Endothelial cell (in vitro differentiated cells): ENCODE results near the gene RASAL2. TPM values are rescaled to one million over a fixed set of nuclear protein-coding genes. Genes with fewer than 3 reads are reported as not detected.

Experiments
- DNase-seq: peaks from one replicate; pipeline ENCODE4 v3.0.0; 2021; ENCODE audit warnings: low spot score
- H3K27ac Mint-ChIP-seq: one replicate; pipeline ENCODE4 v1.8.0; 2021; ENCODE audit warnings: mixed read lengths, inconsistent platforms; ENCODE audit not compliant: unreplicated experiment
- H3K27me3 Mint-ChIP-seq: one replicate; pipeline ENCODE4 v1.8.0; 2021; ENCODE audit warnings: mild to moderate bottlenecking, moderate library complexity, mixed read lengths, inconsistent platforms; ENCODE audit not compliant: unreplicated experiment
- H3K36me3 Mint-ChIP-seq: one replicate; pipeline ENCODE4 v1.8.0; 2021; ENCODE audit warnings: mild to moderate bottlenecking, low read depth, mixed read lengths, inconsistent platforms; ENCODE audit not compliant: unreplicated experiment
- H3K4me1 Mint-ChIP-seq: one replicate; pipeline ENCODE4 v1.8.0; 2021; ENCODE audit warnings: mild to moderate bottlenecking, mixed read lengths, inconsistent platforms; ENCODE audit not compliant: unreplicated experiment
- H3K4me3 Mint-ChIP-seq: one replicate; pipeline ENCODE4 v1.8.0; 2021; ENCODE audit warnings: mild to moderate bottlenecking, mixed read lengths, inconsistent platforms; ENCODE audit not compliant: unreplicated experiment
- H3K9me3 Mint-ChIP-seq: one replicate; pipeline ENCODE4 v1.8.0; 2021; ENCODE audit warnings: mixed read lengths, inconsistent platforms; ENCODE audit not compliant: unreplicated experiment
- total RNA-seq: library from RNA; stranded (reverse); fragmentation: NEBNext Ultra II Directional; extraction: Animal tissue kit (Norgen Biotek cat#: 25700); gene quantifications from one replicate; pipeline ENCODE4 v1.2.1, GENCODE V29; 2021; ENCODE audit not compliant: unreplicated experiment
- TF ChIP-seq, protein P1 (sequence below): fragments of 200-600 bp; sonication (generic); IDR thresholded peaks from one replicate; pipeline ENCODE4 v1.5.0; 2021; ENCODE audit warnings: antibody characterized with exemption; ENCODE audit not compliant: unreplicated experiment

The RASAL2 gene
- total RNA-seq, 1 donor from 2014 or later = 82.1 TPM

DNA sequence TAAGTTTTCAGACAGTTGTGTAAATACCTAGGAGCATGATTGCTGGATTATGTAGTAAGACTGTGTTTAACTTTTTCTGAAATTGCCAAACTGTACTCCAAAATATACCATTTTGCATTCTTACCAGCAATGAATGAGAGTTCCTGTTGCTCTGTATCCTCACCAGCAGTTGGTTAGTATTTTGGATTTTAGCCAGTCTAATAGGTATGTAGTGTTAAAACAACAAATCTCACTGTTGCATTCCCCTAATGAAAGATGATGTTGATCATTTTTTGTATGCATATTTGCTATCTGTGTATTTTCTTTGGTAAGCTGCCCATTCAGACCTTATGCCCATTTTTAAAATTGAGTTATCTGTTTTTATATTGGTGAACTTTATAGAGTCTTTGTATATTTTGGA is 89.9 kb downstream of the RASAL2 start:
- Mint-ChIP-seq H3K27ac (no peak overlapping the region), H3K4me1 (peaks cover 26% of the 10 kb centered on the region), H3K27me3 (no peaks in the 10 kb centered on the region), H3K4me3 (no peak overlapping the region), H3K36me3 (no peaks in the 10 kb centered on the region), H3K9me3 (no peaks in the 10 kb centered on the region)
- TF ChIP-seq, protein P1, sequence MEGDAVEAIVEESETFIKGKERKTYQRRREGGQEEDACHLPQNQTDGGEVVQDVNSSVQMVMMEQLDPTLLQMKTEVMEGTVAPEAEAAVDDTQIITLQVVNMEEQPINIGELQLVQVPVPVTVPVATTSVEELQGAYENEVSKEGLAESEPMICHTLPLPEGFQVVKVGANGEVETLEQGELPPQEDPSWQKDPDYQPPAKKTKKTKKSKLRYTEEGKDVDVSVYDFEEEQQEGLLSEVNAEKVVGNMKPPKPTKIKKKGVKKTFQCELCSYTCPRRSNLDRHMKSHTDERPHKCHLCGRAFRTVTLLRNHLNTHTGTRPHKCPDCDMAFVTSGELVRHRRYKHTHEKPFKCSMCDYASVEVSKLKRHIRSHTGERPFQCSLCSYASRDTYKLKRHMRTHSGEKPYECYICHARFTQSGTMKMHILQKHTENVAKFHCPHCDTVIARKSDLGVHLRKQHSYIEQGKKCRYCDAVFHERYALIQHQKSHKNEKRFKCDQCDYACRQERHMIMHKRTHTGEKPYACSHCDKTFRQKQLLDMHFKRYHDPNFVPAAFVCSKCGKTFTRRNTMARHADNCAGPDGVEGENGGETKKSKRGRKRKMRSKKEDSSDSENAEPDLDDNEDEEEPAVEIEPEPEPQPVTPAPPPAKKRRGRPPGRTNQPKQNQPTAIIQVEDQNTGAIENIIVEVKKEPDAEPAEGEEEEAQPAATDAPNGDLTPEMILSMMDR = no peak
- DNase-seq = no peak

DNA sequence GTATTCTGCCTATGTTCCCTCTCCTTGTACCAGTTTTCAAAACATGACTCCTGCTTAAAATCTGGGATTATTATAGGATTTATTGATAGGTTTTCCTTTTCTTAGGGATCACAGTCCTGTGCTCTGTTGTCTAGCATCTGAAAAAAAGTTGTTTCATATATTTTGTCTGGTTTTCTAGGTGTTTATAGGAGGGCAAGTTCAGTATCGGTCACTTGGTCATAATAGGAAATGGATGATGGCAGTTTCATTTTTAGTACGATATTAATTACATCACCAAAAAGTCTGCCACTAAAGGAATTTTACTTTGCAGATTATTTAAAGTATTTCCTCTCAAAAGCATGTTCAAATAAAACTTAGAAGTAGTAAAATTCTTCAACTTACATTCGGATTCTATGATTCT is 94.4 kb downstream of the RASAL2 start:
- H3K4me3 Mint-ChIP-seq = no peak overlapping the region
- peak overlapping the region; percentile 22 for H3K27ac Mint-ChIP-seq
- no peaks in the 10 kb centered on the region for H3K36me3 Mint-ChIP-seq
- TF ChIP-seq, protein P1 = no peak
- peaks cover 45% of the 10 kb centered on the region for H3K4me1 Mint-ChIP-seq
- no peak for DNase-seq
- H3K9me3 Mint-ChIP-seq = no peaks in the 10 kb centered on the region
- no peaks in the 10 kb centered on the region for H3K27me3 Mint-ChIP-seq

DNA sequence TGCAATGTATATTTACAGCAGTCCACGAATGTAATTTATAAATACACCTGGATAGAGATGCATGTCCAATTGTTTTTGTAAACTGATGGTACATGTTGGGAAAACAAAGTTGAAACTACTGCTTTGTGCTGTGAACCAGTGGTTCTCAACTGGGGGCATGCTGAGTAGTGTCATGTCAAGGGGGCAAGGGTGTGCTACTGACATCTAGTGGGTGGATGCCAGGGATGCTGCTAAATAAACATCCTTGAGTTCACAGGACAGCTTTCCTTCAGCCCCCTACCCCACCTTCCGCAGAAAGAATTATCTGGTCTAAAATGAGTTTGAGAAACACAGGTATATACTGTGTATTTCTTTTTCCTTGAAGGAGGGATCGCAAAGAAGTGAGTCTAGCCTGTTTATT is 95.9 kb downstream of the RASAL2 start:
- TF ChIP-seq, protein P1 = peak; percentile 31
- H3K9me3 Mint-ChIP-seq = no peaks in the 10 kb centered on the region
- no peak overlapping the region for H3K4me3 Mint-ChIP-seq
- no peaks in the 10 kb centered on the region for H3K27me3 Mint-ChIP-seq
- H3K4me1 Mint-ChIP-seq = peaks cover 59% of the 10 kb centered on the region
- H3K27ac Mint-ChIP-seq = no peak overlapping the region
- DNase-seq = peak; percentile 54
- peaks cover 2% of the 10 kb centered on the region for H3K36me3 Mint-ChIP-seq

DNA sequence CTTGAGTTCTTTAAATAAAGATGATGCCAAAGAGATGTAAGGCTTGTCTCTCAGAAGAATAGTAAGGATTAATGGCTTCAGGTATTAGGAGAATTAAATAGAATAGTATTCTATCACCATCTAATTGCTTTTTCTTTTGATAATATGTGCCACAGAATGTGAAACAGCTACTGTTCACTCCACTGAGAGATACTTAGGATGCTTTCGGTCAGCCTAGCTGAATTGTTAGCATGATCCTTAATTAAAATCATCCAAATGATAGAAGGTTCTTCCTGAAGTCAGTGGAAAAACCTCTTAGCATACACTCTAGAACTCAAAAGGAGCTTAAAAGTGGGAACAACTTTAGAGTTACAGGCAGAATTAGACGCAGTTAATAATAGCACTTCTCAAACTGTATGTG is 97.0 kb downstream of the RASAL2 start:
- DNase-seq = no peak
- H3K36me3 Mint-ChIP-seq = peaks cover 5% of the 10 kb centered on the region
- TF ChIP-seq, protein P1 = no peak
- H3K4me1 Mint-ChIP-seq = peaks cover 54% of the 10 kb centered on the region
- no peaks in the 10 kb centered on the region for H3K27me3 Mint-ChIP-seq
- H3K27ac Mint-ChIP-seq = peak overlapping the region; percentile 70
- H3K9me3 Mint-ChIP-seq = no peaks in the 10 kb centered on the region
- H3K4me3 Mint-ChIP-seq = no peak overlapping the region

DNA sequence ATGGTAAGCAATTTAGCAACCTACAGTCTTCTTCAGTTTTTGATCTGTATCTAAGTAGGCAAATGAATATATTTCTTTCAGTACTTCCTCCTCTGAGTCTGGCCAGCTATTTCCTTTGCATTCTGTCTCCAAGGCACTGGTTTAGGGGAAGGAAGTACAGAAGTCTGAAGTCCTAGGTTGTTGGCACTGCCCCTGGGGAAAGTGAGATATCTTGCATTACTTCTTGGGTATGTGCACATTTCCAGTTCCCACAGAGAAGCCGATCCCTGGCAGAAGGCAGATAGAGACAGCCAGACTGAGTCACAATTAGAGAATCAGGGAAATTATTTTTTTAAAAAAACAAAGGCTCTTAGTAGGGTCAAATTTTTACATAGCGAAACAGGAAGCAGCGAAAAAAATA is 98.8 kb downstream of the RASAL2 start:
- Mint-ChIP-seq H3K9me3 (no peaks in the 10 kb centered on the region), H3K36me3 (peaks cover 5% of the 10 kb centered on the region), H3K4me3 (no peak overlapping the region), H3K4me1 (peaks cover 53% of the 10 kb centered on the region), H3K27ac (peak overlapping the region; percentile 88), H3K27me3 (no peaks in the 10 kb centered on the region)
- peak; percentile 18 for DNase-seq
- TF ChIP-seq, protein P1 = no peak
